Measurements from ENCODE around the gene DENND1B. TPM values are rescaled to one million over a fixed set of nuclear protein-coding genes. Genes with fewer than 3 reads are reported as not detected.
A peak's percentile ranks its signal among the peaks of the same experiment; 100 is the strongest.

DENND1B gene
- total and polyA plus RNA-seq, 9 of the 15 experiments (the other 6 are each of a cell fraction or from before 2014, with no cell fraction given), result 2.1 to 12.1 (median 7.5) TPM

DNA sequence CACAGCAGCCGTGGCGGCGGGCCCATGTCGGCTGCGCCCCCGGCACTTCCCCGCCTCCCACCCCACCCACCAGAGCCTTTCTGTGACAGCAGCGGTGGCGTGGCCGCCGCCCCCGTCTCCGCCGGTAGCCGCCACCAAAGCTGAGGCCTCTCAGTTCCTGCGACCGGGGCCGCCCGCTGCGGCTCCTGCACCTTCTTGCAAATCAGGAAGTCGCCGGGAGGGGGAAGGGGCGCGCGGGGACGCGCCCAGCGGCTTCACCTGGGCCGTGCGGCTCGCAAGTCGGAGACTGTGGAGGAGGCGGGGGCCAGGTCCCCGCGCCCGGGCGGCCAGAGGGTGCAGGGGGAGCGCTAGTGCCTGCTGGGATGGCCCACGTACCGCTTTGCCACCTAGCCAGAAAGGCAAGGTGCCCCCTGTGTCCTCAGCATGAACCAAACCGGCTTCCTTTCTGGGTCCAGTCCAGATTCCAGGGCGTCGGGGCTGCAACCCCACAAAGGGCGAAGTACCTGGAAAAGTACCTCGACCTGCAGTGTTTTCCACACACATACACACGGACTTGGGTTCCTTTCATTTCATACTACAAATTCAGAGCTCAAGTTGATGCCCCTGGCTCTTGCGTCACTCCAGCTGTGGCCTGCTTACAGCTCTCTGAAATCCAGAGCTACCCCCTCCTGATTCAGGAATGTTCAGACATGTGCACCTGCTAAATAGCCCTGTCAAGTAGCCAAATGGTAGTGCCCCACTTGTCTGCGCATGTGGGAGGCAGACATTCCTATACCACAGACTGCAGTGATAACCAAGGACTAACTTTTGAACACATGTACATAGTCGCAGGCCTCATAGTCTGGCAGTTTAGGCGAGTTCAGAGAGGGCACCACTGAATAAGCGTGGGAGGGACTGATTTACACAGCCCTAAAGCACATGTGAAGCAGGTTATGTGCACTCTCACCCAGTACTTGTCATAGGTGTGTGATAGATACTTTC is at the start of gene DENND1B (continued):
- TF ChIP-seq ZC3H8 (IDR thresholded peaks at IDR 0.05), result no peak
- TF ChIP-seq SMARCE1 (IDR thresholded peaks at IDR 0.05), result peak; percentile 3
- TF ChIP-seq PRMT5 (CRISPR knock-in tag; IDR thresholded peaks at IDR 0.05), result no peak
- TF ChIP-seq ZNF696 (CRISPR knock-in tag; conservative IDR thresholded peaks at IDR 0.05), result no peak
- no peak for TF ChIP-seq ZNF668 (CRISPR knock-in tag; IDR thresholded peaks at IDR 0.05)
- no peak for TF ChIP-seq DIDO1 (tag; IDR thresholded peaks at IDR 0.05; ENCODE audit: low read depth)
- TF ChIP-seq, protein P1, sequence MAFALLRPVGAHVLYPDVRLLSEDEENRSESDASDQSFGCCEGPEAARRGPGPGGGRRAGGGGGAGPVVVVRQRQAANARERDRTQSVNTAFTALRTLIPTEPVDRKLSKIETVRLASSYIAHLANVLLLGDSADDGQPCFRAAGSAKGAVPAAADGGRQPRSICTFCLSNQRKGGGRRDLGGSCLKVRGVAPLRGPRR (CRISPR knock-in tag; IDR thresholded peaks at IDR 0.05), result no peak
- TF ChIP-seq RAD51 (IDR thresholded peaks at IDR 0.05; ENCODE audit: borderline replicate concordance, low read depth), result no peak
- TF ChIP-seq PHF8 (IDR thresholded peaks at IDR 0.05; ENCODE audit: borderline replicate concordance, low read length), result peak; percentile 50; the same call in 1 of the 2 replicates
- TF ChIP-seq MIER1 (IDR thresholded peaks at IDR 0.05; ENCODE audit: low read depth), result no peak
- no peak for TF ChIP-seq HDAC6 (IDR thresholded peaks at IDR 0.05; ENCODE audit: low read depth, low read length)
- peak; percentile 34; the same call in 1 of the 2 replicates for TF ChIP-seq BHLHE40 (IDR thresholded peaks at IDR 0.05; ENCODE audit: low read length)
- TF ChIP-seq RBM39 (optimal IDR thresholded peaks at IDR 0.05; ENCODE audit: low read depth, low read length), result no peak
- no peak for TF ChIP-seq NR4A1 (CRISPR knock-in tag; IDR thresholded peaks at IDR 0.05)
- TF ChIP-seq NR4A1 (tag; IDR thresholded peaks at IDR 0.05), result no peak
- TF ChIP-seq, protein P2, sequence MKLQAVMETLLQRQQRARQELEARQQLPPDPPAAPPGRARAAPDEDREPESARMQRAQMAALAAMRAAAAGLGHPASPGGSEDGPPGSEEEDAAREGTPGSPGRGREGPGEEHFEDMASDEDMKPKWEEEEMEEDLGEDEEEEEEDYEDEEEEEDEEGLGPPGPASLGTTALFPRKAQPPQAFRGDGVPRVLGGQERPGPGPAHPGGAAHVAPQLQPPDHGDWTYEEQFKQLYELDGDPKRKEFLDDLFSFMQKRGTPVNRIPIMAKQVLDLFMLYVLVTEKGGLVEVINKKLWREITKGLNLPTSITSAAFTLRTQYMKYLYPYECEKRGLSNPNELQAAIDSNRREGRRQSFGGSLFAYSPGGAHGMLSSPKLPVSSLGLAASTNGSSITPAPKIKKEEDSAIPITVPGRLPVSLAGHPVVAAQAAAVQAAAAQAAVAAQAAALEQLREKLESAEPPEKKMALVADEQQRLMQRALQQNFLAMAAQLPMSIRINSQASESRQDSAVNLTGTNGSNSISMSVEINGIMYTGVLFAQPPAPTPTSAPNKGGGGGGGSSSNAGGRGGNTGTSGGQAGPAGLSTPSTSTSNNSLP (IDR thresholded peaks at IDR 0.05; ENCODE audit: borderline replicate concordance, low read depth, low read length), result no peak
- TF ChIP-seq TAF9B (IDR thresholded peaks at IDR 0.05; ENCODE audit: partially characterized antibody), result no peak
- TF ChIP-seq MCM5 (IDR thresholded peaks at IDR 0.05; ENCODE audit: low read depth), result no peak
- TF ChIP-seq, protein P3, sequence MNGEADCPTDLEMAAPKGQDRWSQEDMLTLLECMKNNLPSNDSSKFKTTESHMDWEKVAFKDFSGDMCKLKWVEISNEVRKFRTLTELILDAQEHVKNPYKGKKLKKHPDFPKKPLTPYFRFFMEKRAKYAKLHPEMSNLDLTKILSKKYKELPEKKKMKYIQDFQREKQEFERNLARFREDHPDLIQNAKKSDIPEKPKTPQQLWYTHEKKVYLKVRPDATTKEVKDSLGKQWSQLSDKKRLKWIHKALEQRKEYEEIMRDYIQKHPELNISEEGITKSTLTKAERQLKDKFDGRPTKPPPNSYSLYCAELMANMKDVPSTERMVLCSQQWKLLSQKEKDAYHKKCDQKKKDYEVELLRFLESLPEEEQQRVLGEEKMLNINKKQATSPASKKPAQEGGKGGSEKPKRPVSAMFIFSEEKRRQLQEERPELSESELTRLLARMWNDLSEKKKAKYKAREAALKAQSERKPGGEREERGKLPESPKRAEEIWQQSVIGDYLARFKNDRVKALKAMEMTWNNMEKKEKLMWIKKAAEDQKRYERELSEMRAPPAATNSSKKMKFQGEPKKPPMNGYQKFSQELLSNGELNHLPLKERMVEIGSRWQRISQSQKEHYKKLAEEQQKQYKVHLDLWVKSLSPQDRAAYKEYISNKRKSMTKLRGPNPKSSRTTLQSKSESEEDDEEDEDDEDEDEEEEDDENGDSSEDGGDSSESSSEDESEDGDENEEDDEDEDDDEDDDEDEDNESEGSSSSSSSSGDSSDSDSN (IDR thresholded peaks at IDR 0.05; ENCODE audit: borderline replicate concordance in 1 of 2, low read depth in 2 of 2, low read length in 2 of 2), result peak; percentile 64 to 75; a peak in 2 of 4 replicates
- TF ChIP-seq ARID1B (IDR thresholded peaks at IDR 0.05), result 0 out of 2 replicates have a peak, but pooled peaks have one; percentile 10
- no peak for TF ChIP-seq ZNF217 (CRISPR knock-in tag; IDR thresholded peaks at IDR 0.05)
- no peak for TF ChIP-seq RBM25 (IDR thresholded peaks at IDR 0.05; ENCODE audit: low read depth, low read length, severe bottlenecking)
- TF ChIP-seq ZNF41 (CRISPR knock-in tag; conservative IDR thresholded peaks at IDR 0.05), result no peak
- no peak; the same call in 1 of the 2 replicates for TF ChIP-seq TARDBP (IDR thresholded peaks at IDR 0.05)
- 0 out of 2 replicates have a peak, but pooled peaks have one; percentile 21 for TF ChIP-seq PML (IDR thresholded peaks at IDR 0.05; ENCODE audit: low read length)
